ENCODE results near the gene IFT20.

The IFT20 gene

DNA sequence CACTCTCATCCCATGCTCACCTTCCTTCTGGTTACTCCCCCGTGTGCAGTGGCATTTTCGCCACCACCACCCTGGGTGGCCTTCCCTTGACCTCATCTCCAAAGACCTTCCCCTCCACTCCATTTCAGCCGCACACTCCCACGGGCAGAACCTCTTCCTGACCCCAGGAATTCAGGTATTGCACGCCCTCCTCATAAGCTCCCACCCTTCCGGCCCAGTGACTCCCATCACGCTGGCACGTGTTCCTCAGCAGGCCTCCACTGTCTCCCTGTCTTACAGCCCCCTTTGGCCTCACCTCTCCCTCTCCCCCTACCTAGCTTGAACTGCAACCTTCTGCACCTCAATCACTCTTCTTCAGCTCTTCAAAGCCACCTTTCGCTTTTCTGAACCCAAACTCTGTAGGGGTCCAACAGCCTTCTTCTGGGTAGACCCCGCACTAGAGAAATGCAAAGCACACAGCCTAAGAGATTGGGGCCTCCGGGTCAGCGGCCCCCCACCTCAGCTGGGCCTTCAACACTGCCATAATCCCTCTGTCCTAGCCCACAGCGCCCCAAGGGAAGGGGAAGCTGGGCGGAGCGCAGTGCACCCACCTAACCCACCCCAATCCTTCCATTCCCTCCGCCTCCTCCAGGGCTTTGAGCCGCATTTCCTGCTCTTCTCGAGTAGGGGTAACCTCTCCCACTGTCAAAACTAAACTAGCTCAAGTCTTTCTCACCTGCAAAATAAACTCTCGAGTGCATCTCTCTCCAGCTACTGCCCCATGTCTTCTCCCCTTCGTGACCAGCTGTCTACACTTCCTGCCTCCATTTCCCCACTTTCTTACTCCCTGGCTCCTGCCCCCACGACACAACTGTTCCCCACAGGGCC lies 17.9 kb downstream of the IFT20 start:
- Histone ChIP-seq H3K36me3 (ENCODE audit: control insufficient read depth in 2 of 2, insufficient read depth in 1 of 2, low read length in 2 of 2) (peaks cover 3 to 12% of the 10 kb centered on the region in 2 experiments; a peak in 2 of 3 replicates), H3K4me3 (ENCODE audit: low read depth, low read length) (no peak overlapping the region), H3K27ac (ENCODE audit: extremely low read depth, low read depth, low read length) (no peak overlapping the region), H3K4me1 (ENCODE audit: control insufficient read depth, insufficient read depth, low read length) (peaks cover 11% of the 10 kb centered on the region), H3K9me3 (ENCODE audit: control insufficient read depth, insufficient read depth, low read depth, low read length) (no peaks in the 10 kb centered on the region)
- POLR2A ChIA-PET = interaction anchor here (1.0 to 6.2 kb wide), 2 partner anchors 18 to 68 kb away, joined by 3 to 40 read pairs; partner anchors contain the start of genes IFT20 and TNFAIP1
- CTCF ChIA-PET = interaction anchor here (0.6 to 1.8 kb wide), 2 partner anchors 66 to 166 kb away, joined by 3 to 9 read pairs; no protein-coding TSS in a partner anchor
- TF ChIP-seq ZNF660 (tag by site-specific recombination; IDR thresholded peaks at IDR 0.05) (no peak), ZNF670 (tag by site-specific recombination; IDR thresholded peaks at IDR 0.05; ENCODE audit: low read depth) (no peak), ZNF266 (tag by site-specific recombination; IDR thresholded peaks at IDR 0.05; ENCODE audit: low read depth) (no peak), ZEB2 (tag by site-specific recombination; IDR thresholded peaks at IDR 0.05) (no peak)
- TF ChIP-seq, protein P1, sequence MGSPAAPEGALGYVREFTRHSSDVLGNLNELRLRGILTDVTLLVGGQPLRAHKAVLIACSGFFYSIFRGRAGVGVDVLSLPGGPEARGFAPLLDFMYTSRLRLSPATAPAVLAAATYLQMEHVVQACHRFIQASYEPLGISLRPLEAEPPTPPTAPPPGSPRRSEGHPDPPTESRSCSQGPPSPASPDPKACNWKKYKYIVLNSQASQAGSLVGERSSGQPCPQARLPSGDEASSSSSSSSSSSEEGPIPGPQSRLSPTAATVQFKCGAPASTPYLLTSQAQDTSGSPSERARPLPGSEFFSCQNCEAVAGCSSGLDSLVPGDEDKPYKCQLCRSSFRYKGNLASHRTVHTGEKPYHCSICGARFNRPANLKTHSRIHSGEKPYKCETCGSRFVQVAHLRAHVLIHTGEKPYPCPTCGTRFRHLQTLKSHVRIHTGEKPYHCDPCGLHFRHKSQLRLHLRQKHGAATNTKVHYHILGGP (tag by site-specific recombination; IDR thresholded peaks at IDR 0.05) = no peak
- TF ChIP-seq, protein P2, sequence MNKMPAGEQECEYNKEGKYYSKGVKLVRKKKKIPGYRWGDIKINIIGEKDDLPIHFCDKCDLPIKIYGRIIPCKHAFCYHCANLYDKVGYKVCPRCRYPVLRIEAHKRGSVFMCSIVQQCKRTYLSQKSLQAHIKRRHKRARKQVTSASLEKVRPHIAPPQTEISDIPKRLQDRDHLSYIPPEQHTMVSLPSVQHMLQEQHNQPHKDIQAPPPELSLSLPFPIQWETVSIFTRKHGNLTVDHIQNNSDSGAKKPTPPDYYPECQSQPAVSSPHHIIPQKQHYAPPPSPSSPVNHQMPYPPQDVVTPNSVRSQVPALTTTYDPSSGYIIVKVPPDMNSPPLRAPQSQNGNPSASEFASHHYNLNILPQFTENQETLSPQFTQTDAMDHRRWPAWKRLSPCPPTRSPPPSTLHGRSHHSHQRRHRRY (tag by site-specific recombination; IDR thresholded peaks at IDR 0.05) = no peak

DNA sequence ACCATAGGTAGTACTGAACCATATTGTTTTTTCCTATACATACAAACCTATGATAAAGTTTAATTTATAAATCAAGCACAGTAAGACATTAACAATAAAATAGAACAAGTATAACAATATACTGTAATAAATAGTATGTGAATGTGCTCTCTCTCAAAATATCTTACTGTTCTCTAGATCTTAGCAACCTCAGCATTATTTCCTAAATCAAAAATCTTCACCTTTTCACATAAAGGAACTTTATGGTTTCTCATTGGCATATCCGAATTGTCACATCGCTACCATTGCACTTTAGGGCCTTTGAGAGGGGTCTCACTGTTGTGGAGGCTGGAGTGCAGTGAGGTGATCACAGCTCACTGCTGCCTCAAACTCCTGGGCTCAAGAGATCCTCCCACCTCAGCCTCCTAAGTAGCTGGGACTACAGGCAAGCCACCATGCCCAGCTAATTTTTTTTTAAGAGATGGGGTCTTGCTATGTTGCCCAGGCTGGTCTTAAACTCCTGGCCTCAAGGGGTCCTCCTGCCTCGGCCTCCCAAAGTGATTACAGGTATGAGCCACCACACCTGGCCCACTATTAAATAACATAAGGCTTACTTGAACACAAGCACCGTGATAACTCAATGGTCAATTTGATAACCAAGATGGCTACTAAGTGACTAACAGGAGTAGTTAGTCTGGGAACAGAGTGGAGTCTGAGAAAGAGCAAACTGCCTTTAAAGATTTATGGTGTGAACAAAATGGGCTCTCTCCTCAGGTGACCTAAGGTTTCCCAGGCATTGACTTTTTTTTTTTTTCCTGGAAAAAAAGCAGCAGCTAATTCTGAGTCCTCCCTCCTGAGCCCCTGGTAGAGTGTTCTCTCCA lies 19.2 kb downstream of the IFT20 start:
- ChIA-PET CTCF (interaction anchor here (0.7 kb wide), 1 partner anchor 66 kb away, joined by 3 read pairs; no protein-coding TSS in a partner anchor), POLR2A (no interaction called here)
- no peak overlapping the region for H3K27ac ChIP-seq (ENCODE audit: extremely low read depth, low read depth, low read length)

More for the DNA sequence above, 19.2 kb downstream of the IFT20 start:
- Histone ChIP-seq H3K4me3 (ENCODE audit: low read depth, low read length) (no peak overlapping the region), H3K4me1 (ENCODE audit: control insufficient read depth, insufficient read depth, low read length) (peaks cover 7% of the 10 kb centered on the region), H3K36me3 (ENCODE audit: control insufficient read depth in 2 of 2, insufficient read depth in 1 of 2, low read length in 2 of 2) (peaks cover 0 to 7% of the 10 kb centered on the region in 2 experiments; a peak in 1 of 3 replicates), H3K9me3 (ENCODE audit: control insufficient read depth, insufficient read depth, low read depth, low read length) (no peaks in the 10 kb centered on the region)
- TF ChIP-seq, protein P3, sequence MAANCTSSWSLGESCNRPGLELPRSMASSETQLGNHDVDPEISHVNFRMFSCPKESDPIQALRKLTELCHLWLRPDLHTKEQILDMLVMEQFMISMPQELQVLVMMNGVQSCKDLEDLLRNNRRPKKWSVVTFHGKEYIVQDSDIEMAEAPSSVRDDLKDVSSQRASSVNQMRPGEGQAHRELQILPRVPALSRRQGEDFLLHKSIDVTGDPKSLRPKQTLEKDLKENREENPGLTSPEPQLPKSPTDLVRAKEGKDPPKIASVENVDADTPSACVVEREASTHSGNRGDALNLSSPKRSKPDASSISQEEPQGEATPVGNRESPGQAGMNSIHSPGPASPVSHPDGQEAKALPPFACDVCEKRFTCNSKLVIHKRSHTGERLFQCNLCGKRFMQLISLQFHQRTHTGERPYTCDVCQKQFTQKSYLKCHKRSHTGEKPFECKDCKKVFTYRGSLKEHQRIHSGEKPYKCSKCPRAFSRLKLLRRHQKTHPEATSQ (tag by site-specific recombination; IDR thresholded peaks at IDR 0.05) = no peak
- no peak for TF ChIP-seq ZNF202 (tag by site-specific recombination; IDR thresholded peaks at IDR 0.05; ENCODE audit: borderline replicate concordance)
- TF ChIP-seq ZNF184 (tag by site-specific recombination; IDR thresholded peaks at IDR 0.05) = no peak
- no peak for TF ChIP-seq SALL2 (tag by site-specific recombination; IDR thresholded peaks at IDR 0.05; ENCODE audit: borderline replicate concordance)
- TF ChIP-seq ZNF121 (tag by site-specific recombination; IDR thresholded peaks at IDR 0.05) = peak; percentile 90
- no peak for TF ChIP-seq ZNF658 (tag by site-specific recombination; IDR thresholded peaks at IDR 0.05)
- TF ChIP-seq, protein P4, sequence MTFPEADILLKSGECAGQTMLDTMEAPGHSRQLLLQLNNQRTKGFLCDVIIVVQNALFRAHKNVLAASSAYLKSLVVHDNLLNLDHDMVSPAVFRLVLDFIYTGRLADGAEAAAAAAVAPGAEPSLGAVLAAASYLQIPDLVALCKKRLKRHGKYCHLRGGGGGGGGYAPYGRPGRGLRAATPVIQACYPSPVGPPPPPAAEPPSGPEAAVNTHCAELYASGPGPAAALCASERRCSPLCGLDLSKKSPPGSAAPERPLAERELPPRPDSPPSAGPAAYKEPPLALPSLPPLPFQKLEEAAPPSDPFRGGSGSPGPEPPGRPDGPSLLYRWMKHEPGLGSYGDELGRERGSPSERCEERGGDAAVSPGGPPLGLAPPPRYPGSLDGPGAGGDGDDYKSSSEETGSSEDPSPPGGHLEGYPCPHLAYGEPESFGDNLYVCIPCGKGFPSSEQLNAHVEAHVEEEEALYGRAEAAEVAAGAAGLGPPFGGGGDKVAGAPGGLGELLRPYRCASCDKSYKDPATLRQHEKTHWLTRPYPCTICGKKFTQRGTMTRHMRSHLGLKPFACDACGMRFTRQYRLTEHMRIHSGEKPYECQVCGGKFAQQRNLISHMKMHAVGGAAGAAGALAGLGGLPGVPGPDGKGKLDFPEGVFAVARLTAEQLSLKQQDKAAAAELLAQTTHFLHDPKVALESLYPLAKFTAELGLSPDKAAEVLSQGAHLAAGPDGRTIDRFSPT (tag by site-specific recombination; IDR thresholded peaks at IDR 0.05) = no peak
- TF ChIP-seq, protein P1 (tag by site-specific recombination; IDR thresholded peaks at IDR 0.05) = no peak

Measured in HEK293 (cell line).